Neutrophil (primary cell): ENCODE results near the gene HNRNPA0.
"Not testable (repeated sequence)": the region's sequence is repeated elsewhere in the genome, so short reads cannot be mapped to it uniquely, and the experiment has no call there.

Experiments used
- H3K27ac ChIP-seq: fragments of 200-600 bp; sonication (generic); 2 replicates; pipeline ENCODE4 v1.5.1; 2016; ENCODE audit warnings: mild to moderate bottlenecking, moderate library complexity
- H3K27me3 ChIP-seq: fragments of 200-600 bp; sonication (generic); 2 replicates; pipeline ENCODE4 v1.6.0; 2016; ENCODE audit warnings: mild to moderate bottlenecking
- H3K36me3 ChIP-seq: fragments of 200-600 bp; sonication (generic); 2 replicates; pipeline ENCODE4 v1.5.1; 2017
- H3K4me1 ChIP-seq, 2 experiments: fragments of 200-600 bp in 1 of 2; sonication (generic) in 1 of 2; 1 replicate in 1 of 2; 2 replicates in 1 of 2; pipeline versions ENCODE4 v1.5.1 to v1.6.1; 2013 to 2016; ENCODE audit warnings: low read depth in 1 of 2, low read length in 1 of 2, mild to moderate bottlenecking in 1 of 2, moderate library complexity in 1 of 2; ENCODE audit not compliant: control insufficient read depth in 1 of 2, insufficient read depth in 1 of 2
- H3K4me3 ChIP-seq, 2 experiments: fragments of 200-600 bp in 1 of 2; sonication (generic) in 1 of 2; 1 replicate in 1 of 2; 2 replicates in 1 of 2; pipeline ENCODE4 v1.5.1; 2013 to 2016; ENCODE audit warnings: low read depth in 1 of 2, low read length in 1 of 2, mild to moderate bottlenecking in 1 of 2, moderate library complexity in 1 of 2
- H3K9me3 ChIP-seq: fragments of 200-600 bp; sonication (generic); 2 replicates; pipeline ENCODE4 v1.5.1; 2016
- TF ChIP-seq, protein P1 (sequence below): fragments of 200-600 bp; sonication (generic); IDR thresholded peaks from 2 replicates; pipeline ENCODE4 v1.5.1; 2016; ENCODE audit warnings: antibody characterized with exemption

HNRNPA0 gene

DNA sequence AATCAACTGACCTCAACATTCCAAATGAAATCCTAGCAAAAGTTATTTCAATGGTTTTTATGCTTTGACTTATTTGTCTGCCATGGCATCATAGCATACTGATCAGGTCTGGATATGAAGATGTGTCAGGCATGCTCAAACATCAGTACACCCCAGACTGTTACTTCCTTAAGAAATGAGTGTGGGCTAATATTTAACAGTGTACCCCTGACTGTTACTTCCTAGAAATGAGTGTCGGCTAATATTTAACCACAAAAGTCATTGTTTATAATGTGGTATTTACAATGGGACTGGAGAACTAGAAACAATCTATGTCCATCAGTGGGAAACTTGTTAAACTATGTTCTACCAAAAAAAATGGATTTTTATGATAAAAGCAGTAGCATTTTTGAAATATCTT lies 38.1 kb upstream of the HNRNPA0 start:
- Histone ChIP-seq H3K9me3 (no peaks in the 10 kb centered on the region), H3K36me3 (no peaks in the 10 kb centered on the region), H3K4me1 (no peaks in the 10 kb centered on the region), H3K4me3 (no peak overlapping the region), H3K27ac (no peak overlapping the region), H3K27me3 (no peaks in the 10 kb centered on the region)
- TF ChIP-seq, protein P1, sequence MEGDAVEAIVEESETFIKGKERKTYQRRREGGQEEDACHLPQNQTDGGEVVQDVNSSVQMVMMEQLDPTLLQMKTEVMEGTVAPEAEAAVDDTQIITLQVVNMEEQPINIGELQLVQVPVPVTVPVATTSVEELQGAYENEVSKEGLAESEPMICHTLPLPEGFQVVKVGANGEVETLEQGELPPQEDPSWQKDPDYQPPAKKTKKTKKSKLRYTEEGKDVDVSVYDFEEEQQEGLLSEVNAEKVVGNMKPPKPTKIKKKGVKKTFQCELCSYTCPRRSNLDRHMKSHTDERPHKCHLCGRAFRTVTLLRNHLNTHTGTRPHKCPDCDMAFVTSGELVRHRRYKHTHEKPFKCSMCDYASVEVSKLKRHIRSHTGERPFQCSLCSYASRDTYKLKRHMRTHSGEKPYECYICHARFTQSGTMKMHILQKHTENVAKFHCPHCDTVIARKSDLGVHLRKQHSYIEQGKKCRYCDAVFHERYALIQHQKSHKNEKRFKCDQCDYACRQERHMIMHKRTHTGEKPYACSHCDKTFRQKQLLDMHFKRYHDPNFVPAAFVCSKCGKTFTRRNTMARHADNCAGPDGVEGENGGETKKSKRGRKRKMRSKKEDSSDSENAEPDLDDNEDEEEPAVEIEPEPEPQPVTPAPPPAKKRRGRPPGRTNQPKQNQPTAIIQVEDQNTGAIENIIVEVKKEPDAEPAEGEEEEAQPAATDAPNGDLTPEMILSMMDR = no peak

DNA sequence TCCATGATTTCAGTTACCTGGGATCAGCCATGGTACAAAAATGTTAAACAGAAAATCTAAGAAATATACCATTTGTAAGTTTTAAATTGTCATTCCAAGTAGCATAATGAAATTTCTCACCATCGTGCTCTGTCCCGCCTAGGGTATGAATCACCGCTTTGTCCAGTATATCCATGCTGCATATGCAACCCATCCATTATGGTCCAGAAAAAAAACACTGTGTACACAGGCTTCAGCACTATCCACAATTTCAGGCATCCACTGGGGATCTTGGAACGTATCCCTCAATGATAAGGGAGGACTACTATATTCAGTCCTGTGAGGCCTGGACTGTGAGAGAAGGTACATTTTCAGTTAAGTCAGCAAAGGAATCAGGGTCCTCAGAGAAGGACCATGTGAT lies 37.6 kb upstream of the HNRNPA0 start:
- TF ChIP-seq, protein P1 = no peak
- H3K4me3 ChIP-seq = no peak overlapping the region

GRCh38 chr5:137791387-137791786 lies 37.2 kb upstream of the HNRNPA0 start:
- H3K4me1 ChIP-seq = no peaks in the 10 kb centered on the region
- H3K27ac ChIP-seq = no peak overlapping the region
- TF ChIP-seq, protein P1 = no peak
- no peak overlapping the region for H3K4me3 ChIP-seq
- no peaks in the 10 kb centered on the region for H3K9me3 ChIP-seq
- H3K27me3 ChIP-seq = no peaks in the 10 kb centered on the region
- H3K36me3 ChIP-seq = no peaks in the 10 kb centered on the region

More for the DNA sequence above, 37.6 kb upstream of the HNRNPA0 start:
- Histone ChIP-seq H3K4me1 (no peaks in the 10 kb centered on the region), H3K9me3 (no peaks in the 10 kb centered on the region), H3K27ac (no peak overlapping the region), H3K36me3 (no peaks in the 10 kb centered on the region), H3K27me3 (no peaks in the 10 kb centered on the region)

- not testable (repeated sequence) for H3K4me3 ChIP-seq, H3K27me3 ChIP-seq, H3K4me1 ChIP-seq, H3K27ac ChIP-seq, H3K36me3 ChIP-seq, H3K9me3 ChIP-seq
Observed at GRCh38 chr5:137788560-137788959, 34.4 kb upstream of the HNRNPA0 start.

- no peaks in the 10 kb centered on the region for H3K9me3 ChIP-seq
- no peak overlapping the region for H3K4me3 ChIP-seq
- no peaks in the 10 kb centered on the region for H3K36me3 ChIP-seq
- H3K4me1 ChIP-seq = no peaks in the 10 kb centered on the region
- TF ChIP-seq, protein P1 = no peak
- no peak overlapping the region for H3K27ac ChIP-seq
- H3K27me3 ChIP-seq = no peaks in the 10 kb centered on the region
Observed at GRCh38 chr5:137782984-137783536, 28.9 kb upstream of the HNRNPA0 start.

DNA sequence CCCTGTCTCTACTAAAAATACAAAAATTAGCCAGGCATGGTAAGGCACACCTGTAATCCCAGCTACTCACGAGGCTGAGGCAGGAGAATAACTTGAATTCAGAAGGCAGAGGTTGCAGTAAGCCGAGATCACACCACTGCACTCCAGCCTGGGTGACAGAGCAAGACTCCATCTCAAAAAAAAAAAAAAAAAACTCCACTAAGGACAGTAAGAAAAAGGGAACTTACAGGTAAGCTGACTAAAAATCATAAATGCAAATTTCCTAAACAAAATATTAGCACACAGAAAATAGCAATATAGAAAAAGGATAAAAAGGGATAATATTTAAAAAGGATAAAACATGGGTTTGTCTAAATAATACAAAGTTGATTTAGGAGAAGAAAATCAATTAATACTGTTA lies 27.9 kb upstream of the HNRNPA0 start:
- Histone ChIP-seq H3K4me3 (no peak overlapping the region), H3K9me3 (no peaks in the 10 kb centered on the region), H3K4me1 (no peaks in the 10 kb centered on the region), H3K27ac (no peak overlapping the region), H3K36me3 (no peaks in the 10 kb centered on the region), H3K27me3 (no peaks in the 10 kb centered on the region)
- TF ChIP-seq, protein P1 = no peak
